Bronchial epithelial cell (primary cell): ENCODE data around the gene OGFOD3. TPM values are rescaled to one million over a fixed set of nuclear protein-coding genes. Genes with fewer than 3 reads are reported as not detected.
"Not testable (repeated sequence)": the region's sequence is repeated elsewhere in the genome, so short reads cannot be mapped to it uniquely, and the experiment has no call there.

Experiments used
- DNase-seq: peaks from one replicate; pipeline ENCODE4 v3.0.0-alpha.2; 2010; ENCODE audit warnings: low read depth
- FAIRE-seq: peaks from 2 replicates; lab custom pipeline; 2011; peaks lifted over from hg19 to GRCh38; lab: Jason Lieb, UNC
- H3K27me3 ChIP-seq: 2 replicates; pipeline ENCODE4 v1.5.1; 2011; ENCODE audit warnings: low read length; ENCODE audit not compliant: control insufficient read depth, insufficient read depth
- H3K36me3 ChIP-seq: 2 replicates; pipeline ENCODE4 v1.5.1; 2011; ENCODE audit warnings: low read length; ENCODE audit not compliant: control insufficient read depth, insufficient read depth
- H3K4me3 ChIP-seq: 2 replicates; pipeline ENCODE4 v1.5.1; 2011; ENCODE audit warnings: mild to moderate bottlenecking, low read depth, low read length, control low read depth
- CTCF ChIP-seq: IDR thresholded peaks from 2 replicates; pipeline ENCODE4 v1.5.1; 2011; ENCODE audit warnings: mild to moderate bottlenecking, moderate library complexity, low read length, control low read depth, inconsistent platforms; ENCODE audit not compliant: insufficient read depth, severe bottlenecking
- total RNA-seq: library from RNA; depleted of rRNA; stranded (reverse); fragments of >200 nt; gene quantifications from 2 replicates; pipeline ENCODE4 v1.2.1, GENCODE V29; 2014

Gene OGFOD3
- total RNA-seq, 1 donor from 2014 or later = 25.0 TPM

- no peak overlapping the region for H3K4me3 ChIP-seq
- peaks cover 7% of the 10 kb centered on the region for H3K27me3 ChIP-seq
- no peak for TF ChIP-seq CTCF
- FAIRE-seq (peak; percentile 100), DNase-seq (no peak)
- H3K36me3 ChIP-seq = no peaks in the 10 kb centered on the region
These were observed 37.3 kb downstream of the OGFOD3 start for GRCh38 chr17:82380860-82381702.

- H3K27me3 ChIP-seq = peaks cover 20% of the 10 kb centered on the region
- H3K36me3 ChIP-seq = no peaks in the 10 kb centered on the region
- FAIRE-seq (no peak), DNase-seq (no peak)
- no peak overlapping the region for H3K4me3 ChIP-seq
- TF ChIP-seq CTCF = no peak
These were observed 39.7 kb downstream of the OGFOD3 start for GRCh38 chr17:82378741-82379021.

GRCh38 chr17:82377924-82378740 lies 40.3 kb downstream of the OGFOD3 start:
- H3K27me3 ChIP-seq = peaks cover 20% of the 10 kb centered on the region
- H3K36me3 ChIP-seq = no peaks in the 10 kb centered on the region
- DNase-seq (no peak), FAIRE-seq (no peak)
- TF ChIP-seq CTCF = no peak
- no peak overlapping the region for H3K4me3 ChIP-seq

GRCh38 chr17:82377294-82377693 lies 41.1 kb downstream of the OGFOD3 start:
- not testable (repeated sequence) for FAIRE-seq, H3K4me3 ChIP-seq, H3K36me3 ChIP-seq, DNase-seq
- H3K27me3 ChIP-seq = peaks cover 25% of the 10 kb centered on the region

GRCh38 chr17:82376042-82376730 lies 42.2 kb downstream of the OGFOD3 start:
- Histone ChIP-seq H3K36me3 (no peaks in the 10 kb centered on the region), H3K4me3 (no peak overlapping the region), H3K27me3 (peaks cover 30% of the 10 kb centered on the region)
- FAIRE-seq = no peak
- TF ChIP-seq CTCF = no peak
- no peak for DNase-seq
